SK-N-DZ (cell line): Measurements from ENCODE around the gene GALK1.
"Not testable (repeated sequence)": the region's sequence is repeated elsewhere in the genome, so short reads cannot be mapped to it uniquely, and the experiment has no call there.

Source experiments
- DNase-seq: peaks from one replicate; pipeline ENCODE4 v3.0.0-alpha.2; 2015; ENCODE audit warnings: low spot score

GALK1 gene

DNA sequence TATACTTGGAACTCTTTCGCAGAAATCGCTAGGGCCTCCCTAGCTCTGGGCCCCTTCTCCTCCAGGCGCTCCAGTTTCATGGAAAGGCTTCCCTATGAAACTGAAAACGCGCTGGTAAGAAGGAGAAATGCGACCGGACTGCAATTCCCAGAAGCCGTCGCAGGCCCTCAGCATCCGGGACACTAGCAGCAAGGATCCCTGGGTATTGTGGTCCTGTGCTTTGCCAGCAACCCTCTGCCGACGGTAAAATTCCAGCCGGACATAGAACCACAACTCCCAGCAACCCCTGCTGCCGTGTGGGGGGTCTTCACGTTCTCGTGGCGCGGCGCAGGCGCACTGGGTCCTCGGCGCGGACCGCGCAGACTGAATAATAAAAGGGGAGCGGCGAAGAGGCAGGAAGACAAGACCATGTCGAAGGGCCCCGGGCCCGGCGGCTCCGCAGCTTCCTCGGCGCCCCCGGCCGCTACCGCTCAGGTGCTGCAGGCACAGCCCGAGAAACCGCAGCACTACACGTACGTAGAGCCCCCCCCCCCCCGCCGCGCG lies 19.6 kb upstream of the GALK1 start, which contains the start of gene UNK:
Gene UNK (plus strand): TSS at position 334 of the 543 bp plus-strand sequence. CDS start 75 bp downstream, at position 409.
- DNase-seq, result peak; percentile 100

DNA sequence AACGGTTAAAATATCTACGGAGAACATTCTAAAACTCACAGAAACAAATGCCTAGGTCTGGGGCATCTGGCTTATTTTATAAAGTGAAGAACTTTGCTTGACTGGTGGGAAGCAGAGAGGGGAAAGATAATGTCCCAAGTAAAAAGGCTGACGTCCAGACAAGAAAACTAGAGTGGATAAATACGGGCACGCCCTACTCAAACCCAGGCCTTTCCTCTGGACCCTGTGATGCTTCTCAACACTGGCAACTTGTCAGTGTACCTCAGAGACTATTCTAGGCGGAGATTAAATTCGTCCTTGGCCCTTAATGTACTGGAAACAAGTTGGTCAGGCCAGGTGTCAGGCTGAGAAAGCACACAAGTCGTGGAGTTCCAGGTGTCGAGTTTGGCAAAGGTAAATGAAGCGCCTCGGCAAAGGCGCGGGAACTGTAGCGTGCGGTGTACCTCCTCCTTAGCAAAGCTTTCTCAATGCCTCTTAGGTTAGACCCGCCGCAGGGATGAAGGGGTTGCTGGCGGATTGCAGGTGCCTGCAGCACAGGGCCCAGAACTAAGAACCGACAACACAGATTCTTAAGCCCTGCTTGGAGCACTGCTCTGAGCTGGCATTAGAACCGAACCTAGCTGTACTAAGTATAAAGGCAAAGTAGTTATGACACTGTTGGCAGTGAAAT lies 18.9 kb upstream of the GALK1 start:
- no peak for DNase-seq

DNA sequence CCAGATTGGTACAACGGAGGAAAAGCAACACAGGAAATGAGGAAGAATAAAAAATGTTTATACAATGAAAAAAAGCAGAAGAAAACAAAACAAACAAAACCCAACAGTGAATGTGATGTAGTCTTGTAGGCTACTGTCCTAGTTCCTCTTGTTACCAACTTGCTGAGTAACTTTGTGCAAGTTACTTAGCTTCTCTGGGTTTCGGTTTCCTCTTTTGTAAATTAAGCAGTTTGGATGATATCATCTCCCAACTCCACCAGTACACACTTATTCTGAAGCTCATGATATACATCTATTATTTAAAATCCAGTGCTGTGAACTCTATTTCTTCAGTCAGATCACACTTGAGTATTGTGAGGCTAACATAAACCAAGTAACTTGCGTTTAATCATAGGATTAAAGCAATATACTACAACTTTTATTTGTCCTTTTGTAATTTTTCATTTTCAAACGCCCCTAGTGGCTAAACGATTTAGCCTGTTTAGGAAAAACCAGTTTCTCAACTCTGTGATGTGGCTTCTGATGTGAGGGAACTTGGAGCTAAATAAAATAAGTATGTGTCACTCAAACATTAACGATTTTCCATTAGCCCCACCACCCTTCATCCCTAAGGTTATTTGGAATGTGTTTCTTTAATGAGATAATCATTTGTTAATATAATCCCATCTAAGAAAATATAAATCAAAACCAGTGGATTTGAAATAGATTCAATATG lies 18.2 kb upstream of the GALK1 start:
- peak; percentile 43 for DNase-seq

DNA sequence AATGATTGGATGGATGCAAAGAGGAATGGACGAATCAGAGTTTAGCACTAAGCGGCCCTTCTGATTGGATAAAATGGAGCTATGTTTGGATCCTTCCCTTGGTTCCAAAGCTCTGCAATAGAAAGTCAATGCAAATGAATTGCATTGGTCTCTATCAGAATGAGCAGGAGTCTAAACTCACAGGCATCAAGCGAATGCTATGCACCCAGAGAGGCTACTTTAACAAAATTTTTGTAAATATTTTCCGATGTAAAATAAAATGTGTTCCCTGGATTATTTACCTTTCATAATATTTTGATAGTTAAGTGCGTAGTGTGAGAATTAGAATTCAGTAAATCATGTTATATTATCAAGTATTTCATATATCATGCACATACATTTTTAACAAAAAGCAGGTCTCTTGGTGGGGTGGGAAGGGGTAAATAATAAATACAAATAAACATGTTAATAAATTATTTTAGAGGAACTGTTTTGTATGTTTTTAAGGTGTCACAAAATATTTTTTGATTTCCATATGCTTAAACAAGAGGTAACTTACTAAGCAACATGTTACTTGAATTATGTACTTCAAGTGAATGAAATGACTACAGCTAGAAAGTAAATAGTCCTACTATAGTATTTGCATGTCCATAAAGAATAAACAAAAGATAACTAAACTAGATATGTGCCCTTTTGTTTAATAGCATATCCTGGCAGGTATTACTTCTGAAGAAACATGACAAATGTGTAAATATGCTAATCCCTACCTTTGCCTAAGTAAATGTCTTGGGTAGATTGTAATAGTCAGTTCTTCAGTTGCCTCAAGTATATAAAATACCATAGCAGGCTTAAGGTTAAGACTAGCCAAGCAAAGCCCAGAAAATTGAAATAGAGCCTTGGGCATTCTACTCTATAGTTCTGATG lies 15.2 kb upstream of the GALK1 start:
- DNase-seq, result no peak

DNA sequence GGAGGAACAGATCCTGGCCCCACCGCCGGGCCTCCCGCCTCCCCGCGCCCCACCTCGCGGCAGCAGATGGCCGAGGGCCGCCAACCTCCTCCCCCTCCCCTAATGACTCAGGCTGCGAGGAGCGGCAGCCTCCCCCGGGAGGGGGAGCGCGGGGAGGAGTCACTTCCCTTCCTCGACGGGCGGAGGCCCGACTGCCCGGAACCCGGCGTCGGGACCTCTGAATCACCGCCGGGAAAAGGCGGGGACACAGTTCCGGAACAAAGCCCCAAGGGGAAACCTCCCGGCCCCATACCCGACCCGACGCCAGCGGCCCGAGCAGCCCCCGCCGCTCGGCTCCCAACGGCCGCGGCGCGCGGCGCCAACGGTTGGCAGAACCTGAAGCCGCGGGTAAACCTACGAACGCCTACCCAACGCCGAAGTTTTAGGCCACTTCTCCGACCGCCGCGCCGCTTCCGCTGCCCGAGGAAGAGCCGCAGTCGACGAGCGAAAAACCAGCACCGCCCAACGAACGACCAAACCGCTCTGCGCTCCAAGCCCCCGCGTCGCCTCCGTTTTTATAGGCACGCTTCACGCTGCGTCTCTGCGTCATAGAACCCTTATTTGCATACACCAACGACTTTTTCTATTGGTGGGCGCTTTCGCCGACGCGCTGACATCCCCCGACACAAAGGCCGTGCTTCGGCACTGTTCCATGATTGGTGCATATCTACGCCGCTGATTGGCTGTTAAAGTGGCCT lies 14.4 kb upstream of the GALK1 start:
- peak; percentile 100 for DNase-seq

DNA sequence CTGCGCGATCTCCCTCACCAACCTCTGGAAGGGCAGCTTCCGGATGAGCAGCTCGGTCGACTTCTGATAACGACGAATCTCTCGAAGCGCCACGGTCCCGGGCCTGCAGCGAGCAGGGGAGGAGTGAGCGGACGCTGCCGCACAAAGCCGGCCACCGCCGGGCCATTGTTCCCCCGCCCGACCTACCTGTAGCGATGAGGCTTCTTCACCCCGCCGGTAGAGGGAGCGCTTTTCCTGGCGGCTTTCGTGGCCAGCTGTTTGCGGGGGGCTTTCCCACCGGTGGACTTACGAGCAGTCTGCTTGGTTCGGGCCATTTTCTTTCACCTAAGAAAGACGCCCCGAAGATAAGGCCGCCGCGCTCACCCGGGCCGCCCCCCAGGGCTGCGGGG lies 13.9 kb upstream of the GALK1 start:
- peak; percentile 70 for DNase-seq

DNA sequence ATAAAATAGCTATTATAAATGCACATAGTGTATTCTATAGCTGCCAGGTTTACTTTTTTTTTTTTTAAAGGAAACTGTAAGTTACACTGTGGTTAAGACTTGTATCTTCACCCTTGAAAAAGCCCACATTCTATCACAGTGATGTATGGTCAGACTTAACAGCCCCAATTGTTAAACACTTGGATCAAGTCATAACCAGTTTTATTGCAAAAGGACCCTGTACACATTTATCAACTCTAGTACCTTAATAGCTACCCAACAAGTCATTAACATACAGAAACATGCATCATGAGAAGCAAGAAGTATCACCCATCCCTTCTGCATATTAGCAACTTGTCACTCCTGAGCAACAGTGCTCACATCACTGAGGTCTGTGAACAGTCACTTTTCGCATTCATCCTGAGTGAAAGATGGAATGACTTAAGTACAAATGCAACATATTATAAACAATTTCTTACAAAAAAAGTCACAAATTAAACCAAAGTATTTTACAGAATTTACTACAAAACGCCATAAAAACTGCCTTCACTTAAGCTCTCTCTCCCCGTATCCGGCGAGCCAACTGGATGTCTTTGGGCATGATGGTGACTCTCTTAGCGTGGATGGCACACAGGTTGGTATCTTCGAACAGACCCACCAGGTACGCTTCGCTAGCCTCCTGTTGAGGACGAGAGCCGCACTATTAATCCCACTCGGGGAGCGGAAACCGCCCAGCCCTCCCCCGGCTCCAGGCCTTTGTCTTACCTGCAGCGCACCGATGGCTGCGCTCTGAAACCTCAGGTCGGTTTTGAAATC lies 13.3 kb upstream of the GALK1 start:
- not testable (repeated sequence) for DNase-seq

DNA sequence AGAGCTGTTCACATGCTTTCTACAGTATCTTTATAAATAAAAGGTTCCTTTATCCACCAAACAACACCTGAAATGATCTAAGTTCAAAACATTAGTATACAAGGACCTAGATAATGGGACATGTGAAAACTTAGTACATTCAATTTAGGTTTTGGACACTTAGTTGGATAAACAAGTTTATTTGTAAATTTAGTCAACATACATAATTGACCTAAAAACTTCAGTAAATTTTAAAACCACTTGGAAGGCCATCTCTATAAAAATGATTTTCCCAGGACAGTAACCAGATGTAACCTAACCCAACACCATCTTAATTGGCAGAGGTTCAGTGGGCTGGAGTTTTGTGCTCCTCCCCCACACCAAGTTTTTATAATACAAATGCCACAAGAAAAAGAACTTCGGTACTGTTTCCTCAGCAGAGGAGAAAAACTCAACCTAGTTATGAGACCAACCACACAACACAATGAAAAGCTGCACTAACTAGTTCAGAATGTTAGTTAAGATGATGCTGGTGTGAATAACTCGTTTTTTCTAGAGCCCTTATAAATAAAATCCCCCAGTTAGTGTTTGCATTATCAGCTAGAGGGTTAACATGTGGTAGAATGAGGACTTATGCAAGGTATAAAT lies 12.4 kb upstream of the GALK1 start:
- no peak for DNase-seq

DNA sequence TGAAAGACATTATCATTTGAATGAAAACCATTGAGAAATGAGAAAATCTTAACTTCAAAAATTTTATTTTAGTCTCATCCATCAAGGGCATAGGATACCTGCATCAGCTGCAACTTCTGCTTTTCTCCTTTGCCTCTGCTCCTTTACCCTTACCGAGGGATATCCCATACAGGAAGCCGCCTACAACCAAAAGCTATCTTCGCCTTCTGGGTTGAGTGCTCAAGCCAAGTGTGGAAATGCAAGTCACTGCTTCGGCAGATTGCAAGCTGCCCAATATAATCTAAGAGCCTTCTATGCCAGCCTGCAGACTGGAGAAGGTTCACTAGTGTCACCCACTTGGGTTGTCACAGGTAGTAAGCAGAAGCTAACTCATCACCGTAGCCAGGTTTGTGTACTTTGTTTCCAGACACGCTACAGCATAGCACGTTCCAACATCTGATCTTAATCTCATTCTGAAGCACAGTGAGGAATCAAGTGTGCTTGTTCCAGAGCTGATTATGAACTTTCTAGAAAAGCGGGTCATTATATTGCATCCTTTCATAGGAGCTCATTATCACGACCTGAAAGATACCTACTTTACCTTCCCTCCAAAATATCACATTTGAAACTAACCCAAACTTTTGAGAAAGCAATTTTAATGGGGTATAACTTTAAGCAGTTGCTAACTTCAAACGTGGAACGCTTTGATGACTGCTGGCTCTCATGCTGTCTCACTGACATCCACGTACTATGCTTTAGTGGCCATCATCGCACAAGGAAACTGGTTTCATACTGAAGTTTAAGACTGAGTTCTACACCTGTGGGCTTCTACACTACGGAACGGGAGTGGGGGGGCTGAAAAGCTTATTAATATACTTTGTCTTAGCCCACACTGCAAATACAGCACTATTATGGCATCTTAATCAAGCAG lies 11.6 kb upstream of the GALK1 start:
- DNase-seq, result no peak

DNA sequence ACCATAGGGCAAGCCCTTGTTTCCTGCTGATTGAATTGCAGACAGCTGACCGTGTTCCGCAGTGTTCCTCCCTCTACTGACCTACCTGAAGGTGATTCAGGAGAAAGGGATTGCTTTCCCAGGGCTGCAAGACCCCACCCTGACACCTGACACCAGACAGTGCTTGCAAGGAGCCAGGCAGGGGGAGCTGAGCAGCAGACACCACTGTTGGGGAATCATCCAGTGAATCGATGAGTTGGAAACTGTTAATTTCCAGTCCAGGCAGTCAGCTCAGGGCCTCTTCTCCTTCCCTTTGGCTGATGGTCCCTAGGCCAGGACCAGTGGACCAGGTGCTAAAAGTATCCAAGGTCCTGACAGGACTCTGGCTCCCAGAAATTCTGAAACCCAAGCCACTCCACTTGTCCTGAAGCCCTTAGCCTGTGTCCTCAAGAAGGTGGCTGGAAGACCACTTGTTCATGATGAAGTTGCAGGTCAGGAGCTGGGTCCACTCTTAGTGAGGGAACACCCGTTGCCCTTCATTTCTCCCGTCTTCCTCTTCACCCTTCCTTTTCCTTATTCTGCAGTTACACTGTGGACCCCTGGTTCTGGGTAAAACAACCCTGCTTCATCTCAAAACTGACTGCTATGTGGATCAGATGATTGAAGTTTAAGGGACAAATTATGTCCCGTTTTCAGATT lies 10.1 kb upstream of the GALK1 start:
- no peak for DNase-seq

DNA sequence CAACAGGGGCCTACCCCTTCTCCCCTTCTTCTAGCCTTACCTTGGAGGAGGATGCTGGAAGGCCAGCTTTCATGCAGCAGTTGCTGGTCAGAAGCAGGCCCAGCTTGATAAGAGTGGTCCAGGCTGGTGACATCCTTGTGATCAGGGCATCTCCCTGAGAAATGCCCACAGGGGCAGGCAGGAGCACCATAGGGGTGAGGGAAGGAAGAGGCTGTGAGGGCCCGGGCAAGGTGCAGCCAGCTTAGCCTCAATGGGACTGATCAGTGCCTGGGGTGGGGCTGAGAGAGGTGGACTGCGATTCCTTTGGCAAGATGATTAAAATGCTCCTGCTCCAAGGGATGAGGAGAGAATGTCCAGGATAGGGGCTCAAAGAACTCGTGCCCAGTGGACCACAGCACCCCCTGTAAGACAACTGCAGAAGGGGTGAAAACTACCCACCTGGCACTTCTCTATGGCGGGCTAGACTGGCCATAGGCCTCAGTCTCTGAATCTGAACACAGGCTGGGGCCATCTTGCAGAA lies 9.5 kb upstream of the GALK1 start:
- no peak for DNase-seq

DNA sequence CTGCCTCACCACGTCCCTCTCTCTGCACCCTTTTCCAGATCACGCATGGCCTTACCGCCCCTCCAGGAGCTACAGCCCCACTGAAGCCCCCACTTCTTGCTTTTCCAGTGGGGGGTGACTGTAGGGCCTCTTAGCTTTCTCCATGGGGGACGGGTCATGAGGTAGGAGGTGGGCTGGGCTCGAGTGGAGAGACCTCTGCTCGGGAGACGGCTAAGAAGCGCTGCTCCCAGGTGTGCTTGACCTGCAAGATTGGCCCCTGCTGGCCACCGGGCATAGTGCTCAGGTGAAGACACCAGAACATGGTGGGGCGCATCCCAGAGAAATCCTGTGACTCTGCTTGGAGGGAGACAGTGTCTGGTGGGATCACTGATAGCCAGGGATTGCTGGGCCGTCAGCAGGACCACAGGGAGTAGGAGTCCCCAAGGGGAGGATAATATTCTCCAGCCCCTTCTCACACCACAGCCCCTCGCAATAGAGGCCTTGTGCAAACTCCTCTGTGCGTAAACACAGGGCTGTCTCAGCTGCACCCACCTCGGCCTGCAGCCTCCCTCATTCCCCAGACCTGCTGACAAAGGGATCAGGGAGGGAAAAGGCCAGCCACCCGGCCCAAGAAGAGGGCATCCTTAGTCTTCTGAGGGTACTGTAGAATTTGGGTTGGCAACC lies 8.9 kb upstream of the GALK1 start:
- no peak for DNase-seq

DNA sequence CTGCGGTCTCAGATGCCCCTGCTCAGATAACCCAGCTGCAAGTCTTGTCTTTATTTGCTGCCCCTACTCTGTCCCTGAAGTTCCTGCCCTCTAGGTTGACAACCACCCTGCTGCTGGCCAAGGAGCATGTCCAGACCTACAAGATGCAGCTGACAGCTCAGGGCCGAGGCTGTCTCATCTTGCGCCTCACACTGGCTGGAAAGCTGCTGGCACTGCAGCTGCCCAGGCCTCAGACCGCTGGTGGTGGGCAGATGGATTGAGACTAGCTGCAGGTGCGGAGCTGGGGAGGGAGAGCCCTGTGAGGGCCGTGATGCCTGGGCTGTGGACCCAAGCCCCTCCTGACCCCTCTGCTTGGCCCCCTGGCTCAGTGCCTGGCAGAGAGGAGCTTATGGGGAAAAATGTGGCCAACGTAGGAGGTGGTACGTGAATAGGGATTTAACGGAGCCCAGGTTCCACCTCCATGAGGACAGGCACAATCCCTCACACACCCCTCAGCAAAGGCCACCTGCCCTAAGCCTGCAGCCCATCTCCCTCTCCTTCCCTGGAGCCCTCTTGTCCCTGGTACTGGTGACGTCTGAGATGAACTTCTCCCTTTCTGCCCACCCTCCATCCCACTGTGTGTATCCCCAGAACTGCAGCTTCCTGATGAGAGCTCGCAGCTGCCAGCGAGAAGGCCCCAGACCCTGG lies 8.3 kb upstream of the GALK1 start:
- no peak for DNase-seq

DNA sequence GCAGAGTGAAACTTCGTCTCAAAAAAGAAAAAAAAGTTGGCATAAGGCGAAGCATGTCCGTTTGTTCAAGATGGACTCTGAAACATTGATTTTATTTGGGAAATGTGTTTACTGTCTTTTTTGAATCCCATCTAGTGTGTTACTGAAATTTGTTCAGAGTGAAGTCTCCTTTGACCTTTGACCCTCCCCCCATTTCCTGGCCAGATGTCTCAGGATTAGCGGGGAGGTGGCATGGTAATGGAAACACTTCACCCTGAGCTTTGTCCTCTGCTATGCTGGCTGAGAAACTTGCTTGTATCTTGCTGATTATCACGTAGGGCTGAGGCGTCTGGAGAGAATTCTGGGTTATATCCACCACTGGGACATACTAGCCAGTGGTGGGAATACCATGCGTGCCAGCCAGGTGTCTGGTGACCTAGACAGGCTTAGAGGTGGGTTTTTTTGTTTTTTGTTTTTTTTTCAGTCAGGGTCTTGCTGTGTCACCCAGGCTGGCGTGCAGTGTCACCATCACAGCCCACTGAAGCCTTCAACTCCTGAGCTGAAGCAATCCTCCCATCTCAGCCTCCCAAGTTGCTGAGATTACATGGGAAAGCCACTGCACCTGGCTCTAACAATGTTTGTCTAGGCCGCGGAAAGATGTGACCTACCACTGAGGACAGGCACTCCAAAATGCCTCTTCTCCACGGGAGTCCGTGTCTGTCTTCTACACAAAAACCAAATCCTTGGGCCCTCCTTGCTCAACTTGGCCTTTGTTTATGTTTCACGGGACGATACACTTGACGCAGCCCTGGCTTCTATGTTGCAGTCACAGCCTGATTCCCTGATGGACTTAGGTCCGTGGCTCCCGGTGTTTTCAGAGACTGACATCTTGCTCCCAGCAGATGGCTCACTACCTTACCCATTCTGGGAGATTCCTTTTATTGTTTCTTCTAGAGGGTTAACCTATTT lies 6.6 kb upstream of the GALK1 start:
- no peak for DNase-seq

DNA sequence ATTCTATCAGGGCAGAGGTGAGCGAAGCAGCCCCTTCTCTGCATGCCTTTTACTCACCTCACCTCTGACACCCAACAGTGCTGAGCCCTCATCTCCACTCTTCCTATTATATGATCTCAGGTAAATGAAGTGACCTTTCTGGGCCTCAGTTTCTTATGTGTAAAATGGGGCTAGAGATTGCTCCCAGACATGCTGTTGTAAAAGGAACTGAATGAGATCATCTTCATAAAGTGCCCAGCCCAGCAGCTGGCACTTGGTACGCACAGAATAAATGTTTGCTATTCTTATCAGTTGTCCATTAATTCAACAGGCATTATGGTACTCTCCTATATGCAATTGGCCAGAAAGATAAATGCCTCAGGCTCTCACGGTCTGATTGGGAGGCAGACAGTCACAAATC lies 4.5 kb upstream of the GALK1 start:
- DNase-seq, result no peak

DNA sequence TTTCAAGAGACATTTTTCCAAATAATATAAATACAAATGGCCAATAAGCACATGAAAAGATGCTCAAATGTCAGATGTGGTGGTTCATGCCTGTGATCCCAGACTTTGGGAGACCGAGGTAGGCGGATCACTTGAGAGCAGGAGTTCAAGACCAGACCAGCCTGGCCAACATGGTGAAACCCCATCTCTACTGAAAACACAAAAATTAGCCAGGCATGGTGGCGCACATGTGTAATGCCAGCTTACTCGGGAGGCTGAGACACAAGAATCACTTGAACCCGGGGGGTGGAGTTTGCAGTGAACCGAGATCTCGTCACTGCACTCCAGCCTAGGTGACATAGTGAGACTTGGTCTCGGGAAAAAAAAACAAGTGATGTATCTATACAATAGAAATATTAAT lies 2.9 kb upstream of the GALK1 start:
- DNase-seq, result no peak
